GM18520 (cell line): ENCODE results near the gene ELOVL5.
"Not testable (repeated sequence)": the region's sequence is repeated elsewhere in the genome, so short reads cannot be mapped to it uniquely, and the experiment has no call there.

Experiments
- ATAC-seq: cut with Tn5 transposase; IDR thresholded peaks from one replicate; pipeline ENCODE4 v1.9.1; 2021; ENCODE audit not compliant: unreplicated experiment

Gene ELOVL5

GRCh38 chr6:53306217-53306616 is 42.5 kb downstream of the ELOVL5 start:
- not testable (repeated sequence) for ATAC-seq

- ATAC-seq: not testable (repeated sequence)
These were observed 43.2 kb downstream of the ELOVL5 start for GRCh38 chr6:53305506-53306005.

GRCh38 chr6:53304953-53305352 is 43.8 kb downstream of the ELOVL5 start:
- ATAC-seq: not testable (repeated sequence)

GRCh38 chr6:53302678-53303360 is 45.9 kb downstream of the ELOVL5 start:
- ATAC-seq: no peak

- ATAC-seq: no peak
These were observed 46.8 kb downstream of the ELOVL5 start for GRCh38 chr6:53301801-53302537.

- ATAC-seq: no peak
These were observed 47.8 kb downstream of the ELOVL5 start for GRCh38 chr6:53300656-53301551.

- no peak for ATAC-seq
These were observed 49.3 kb downstream of the ELOVL5 start for GRCh38 chr6:53299331-53300005.

GRCh38 chr6:53297004-53297403 is 51.7 kb downstream of the ELOVL5 start:
- no peak for ATAC-seq

GRCh38 chr6:53295176-53295575 is 53.6 kb downstream of the ELOVL5 start:
- ATAC-seq: no peak

GRCh38 chr6:53294611-53295010 is 54.1 kb downstream of the ELOVL5 start:
- no peak for ATAC-seq

- no peak for ATAC-seq
These were observed 54.7 kb downstream of the ELOVL5 start for GRCh38 chr6:53294095-53294494.

- no peak for ATAC-seq
These were observed 55.1 kb downstream of the ELOVL5 start for GRCh38 chr6:53293691-53294090.

- ATAC-seq: no peak
These were observed 57.9 kb downstream of the ELOVL5 start for GRCh38 chr6:53290537-53291510.

GRCh38 chr6:53287336-53288225 is 61.2 kb downstream of the ELOVL5 start:
- no peak for ATAC-seq

- ATAC-seq: peak; percentile 51
These were observed 63.8 kb downstream of the ELOVL5 start for GRCh38 chr6:53284901-53285300.

GRCh38 chr6:53282741-53283140 is 66.0 kb downstream of the ELOVL5 start:
- ATAC-seq: no peak

- no peak for ATAC-seq
These were observed 66.5 kb downstream of the ELOVL5 start for GRCh38 chr6:53282234-53282633.

GRCh38 chr6:53281518-53282215 is 67.1 kb downstream of the ELOVL5 start:
- peak; percentile 48 for ATAC-seq
